SW480 (cell line): ENCODE measurements around the gene DRD4.
"Not testable (repeated sequence)": the region's sequence is repeated elsewhere in the genome, so short reads cannot be mapped to it uniquely, and the experiment has no call there.

Source experiments
- DNase-seq: peaks from one replicate; pipeline ENCODE4 v3.0.0-alpha.2; 2016; ENCODE audit warnings: low spot score

DRD4 gene

DNA sequence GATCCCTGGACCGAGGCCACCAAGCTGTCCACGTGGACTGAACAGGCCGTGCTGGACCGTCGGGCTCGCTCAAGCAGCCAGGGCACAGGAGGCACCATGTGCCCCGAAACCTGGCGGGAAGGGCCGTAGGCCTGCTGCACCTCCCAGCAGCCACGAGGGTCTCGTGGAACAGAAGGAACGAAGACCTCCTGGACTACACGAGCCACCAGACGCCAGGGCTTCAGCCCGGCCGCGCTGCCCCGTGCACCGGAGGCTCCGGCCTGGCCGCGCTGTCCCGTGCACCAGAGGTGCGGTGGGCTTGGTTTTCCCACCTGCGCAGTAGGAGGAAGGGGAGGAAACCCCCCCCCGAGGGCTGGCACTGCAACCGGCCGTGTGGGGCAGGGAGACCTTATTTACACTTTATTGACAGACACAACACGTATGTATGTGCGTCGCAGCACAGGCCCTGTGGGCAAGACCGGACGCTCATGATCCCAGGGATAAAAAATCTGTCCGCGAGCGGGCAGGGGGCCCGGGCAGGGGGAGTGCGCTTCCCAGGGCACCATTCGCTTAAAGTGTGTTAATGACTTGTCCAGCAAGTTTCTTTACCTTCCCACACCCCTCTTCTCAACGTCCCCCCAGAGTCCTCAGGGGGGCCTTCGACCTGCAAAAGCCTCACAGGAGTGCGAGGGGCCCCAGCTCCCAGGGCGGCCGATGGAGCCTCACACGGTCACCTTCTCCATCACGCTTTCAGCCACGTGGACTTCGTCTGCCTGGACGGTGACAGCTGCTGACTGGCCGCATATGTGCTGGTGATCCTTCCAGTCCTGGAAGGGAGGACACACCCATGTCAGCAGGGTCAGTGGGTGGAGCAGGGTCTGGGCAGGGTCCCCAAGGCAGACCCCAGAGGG is 7.0 kb downstream of the DRD4 start:
- DNase-seq: no peak

DNA sequence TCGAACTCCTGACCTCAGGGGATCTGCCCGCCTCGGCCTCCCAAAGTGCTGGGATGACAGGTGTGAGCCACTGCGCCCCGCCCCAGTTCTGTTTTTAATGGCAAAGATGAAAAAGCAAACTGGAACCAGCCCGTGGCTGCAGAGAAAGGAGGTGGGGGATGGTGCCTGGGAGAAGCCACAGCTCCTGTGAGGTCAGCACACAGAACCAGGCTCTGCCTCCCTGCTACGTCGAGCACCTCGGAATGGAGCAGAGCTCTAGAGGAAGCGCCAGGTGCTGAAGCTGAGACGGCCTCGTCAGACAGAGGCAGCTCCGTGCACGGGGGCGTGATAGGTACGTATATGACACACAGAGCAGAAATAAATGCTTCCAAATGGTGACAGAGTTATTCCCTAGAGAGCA is 8.5 kb downstream of the DRD4 start:
- no peak for DNase-seq

- no peak for DNase-seq
These were observed 9.1 kb downstream of the DRD4 start for GRCh38 chr11:646214-646613.

DNA sequence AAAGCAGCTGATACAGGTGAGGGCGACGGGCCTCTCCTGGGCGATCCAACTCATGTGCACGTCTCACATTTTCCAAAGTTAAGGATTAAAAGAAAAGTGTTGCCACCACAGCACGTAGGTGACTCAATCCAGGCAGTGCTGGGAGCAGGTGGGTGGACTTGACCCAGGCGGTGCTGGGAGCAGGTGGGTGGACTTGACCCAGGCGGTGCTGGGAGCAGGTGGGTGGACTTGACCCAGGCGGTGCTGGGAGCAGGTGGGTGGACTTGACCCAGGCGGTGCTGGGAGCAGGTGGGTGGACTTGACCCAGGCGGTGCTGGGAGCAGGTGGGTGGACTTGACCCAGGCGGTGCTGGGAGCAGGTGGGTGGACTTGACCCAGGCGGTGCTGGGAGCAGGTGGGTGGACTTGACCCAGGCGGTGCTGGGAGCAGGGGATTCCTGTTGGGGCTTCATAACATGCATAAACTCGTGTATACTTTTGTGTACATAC is 10.6 kb downstream of the DRD4 start:
- DNase-seq: not testable (repeated sequence)

- DNase-seq: no peak
These were observed 13.4 kb downstream of the DRD4 start for GRCh38 chr11:650482-650881.

GRCh38 chr11:653136-653535 is 16.1 kb downstream of the DRD4 start:
- not testable (repeated sequence) for DNase-seq

GRCh38 chr11:653837-654236 is 16.8 kb downstream of the DRD4 start:
- DNase-seq: no peak

- DNase-seq: not testable (repeated sequence)
These were observed 17.4 kb downstream of the DRD4 start for GRCh38 chr11:654444-654843.

- no peak for DNase-seq
These were observed 18.1 kb downstream of the DRD4 start for GRCh38 chr11:655036-655726.

GRCh38 chr11:656426-656825 is 19.4 kb downstream of the DRD4 start:
- no peak for DNase-seq

GRCh38 chr11:656866-657265 is 19.8 kb downstream of the DRD4 start:
- DNase-seq: no peak

GRCh38 chr11:657691-658126 is 20.6 kb downstream of the DRD4 start:
- no peak for DNase-seq

DNA sequence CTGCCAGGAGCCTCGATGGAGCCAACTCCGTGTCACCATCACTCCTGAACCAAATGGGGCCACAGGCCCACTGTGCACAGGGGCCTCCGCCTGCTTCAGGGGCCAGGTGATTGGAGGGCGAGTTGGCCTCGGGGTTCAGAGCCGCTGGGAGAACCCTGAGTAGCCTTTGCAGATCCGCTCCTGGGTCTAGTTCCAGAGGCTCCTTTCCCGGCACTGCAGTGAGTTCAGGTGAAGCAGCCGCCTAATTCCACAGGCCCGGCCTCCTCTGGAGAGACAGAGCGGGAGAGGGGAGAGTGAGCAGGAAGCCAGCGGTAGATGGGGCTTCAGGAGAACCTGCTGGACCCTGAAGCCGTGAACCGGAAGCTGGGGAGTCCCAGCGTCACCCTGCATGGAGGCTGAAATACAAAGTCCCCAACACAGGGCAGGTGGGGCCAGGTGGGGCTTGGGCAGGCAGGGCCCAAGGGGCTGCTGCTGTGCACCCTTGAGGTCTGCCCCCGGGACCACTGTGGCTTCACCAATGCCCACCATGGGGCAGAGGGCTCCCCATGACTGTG is 22.5 kb downstream of the DRD4 start:
- DNase-seq: no peak

DNA sequence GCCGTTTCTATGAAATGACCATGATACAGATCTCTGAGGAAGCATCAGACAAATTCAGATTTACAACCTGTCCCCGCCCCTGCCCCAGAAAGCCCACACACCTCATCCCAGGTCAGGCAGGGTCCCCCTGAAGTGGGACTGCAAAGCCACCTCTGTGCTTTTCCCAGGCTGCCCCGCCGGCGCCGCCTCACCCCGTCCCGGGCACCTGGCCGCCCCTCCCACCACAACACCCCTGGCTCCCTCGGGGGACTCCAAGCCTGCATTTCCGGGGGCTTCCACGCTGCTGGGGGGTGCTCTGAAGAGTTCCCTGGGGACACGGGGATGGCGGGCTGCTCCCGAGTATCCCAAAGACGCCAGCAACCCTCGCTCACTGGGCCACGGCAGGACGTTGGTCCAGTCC is 23.2 kb downstream of the DRD4 start:
- no peak for DNase-seq

GRCh38 chr11:660681-661444 is 23.8 kb downstream of the DRD4 start:
- DNase-seq: no peak

DNA sequence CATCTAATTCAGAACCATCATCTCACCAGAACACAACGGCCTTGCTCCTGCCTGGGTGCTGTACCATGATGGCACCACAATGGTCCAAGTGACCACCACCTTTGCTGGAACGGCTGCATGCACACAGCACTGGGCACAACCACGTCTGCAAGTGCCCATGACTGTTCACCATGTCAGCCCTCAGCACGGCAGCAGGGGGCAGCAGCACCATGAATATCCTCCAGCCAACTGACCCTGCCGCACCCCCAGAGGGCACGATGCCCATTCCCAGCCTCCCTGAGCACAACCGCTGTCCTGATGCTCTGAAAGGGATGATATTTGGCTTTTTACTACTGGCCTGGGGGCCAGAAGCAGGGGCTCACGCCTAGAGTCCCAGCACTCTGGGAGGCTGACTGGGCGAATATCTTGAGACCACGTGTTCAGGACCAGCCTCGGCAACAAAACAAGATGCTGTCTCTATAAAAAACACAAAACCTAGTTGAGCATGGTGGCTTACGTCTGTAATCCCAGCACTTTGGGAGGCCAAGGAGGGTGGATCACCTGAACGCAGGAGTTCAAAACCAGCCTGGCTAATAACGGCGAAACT is 25.7 kb downstream of the DRD4 start:
- peak; percentile 22 for DNase-seq

- DNase-seq: no peak
These were observed 28.1 kb downstream of the DRD4 start for GRCh38 chr11:665062-665703.

GRCh38 chr11:665704-666281 is 28.7 kb downstream of the DRD4 start:
- DNase-seq: no peak

GRCh38 chr11:673866-674265 is 36.8 kb downstream of the DRD4 start:
- DNase-seq: no peak

DNA sequence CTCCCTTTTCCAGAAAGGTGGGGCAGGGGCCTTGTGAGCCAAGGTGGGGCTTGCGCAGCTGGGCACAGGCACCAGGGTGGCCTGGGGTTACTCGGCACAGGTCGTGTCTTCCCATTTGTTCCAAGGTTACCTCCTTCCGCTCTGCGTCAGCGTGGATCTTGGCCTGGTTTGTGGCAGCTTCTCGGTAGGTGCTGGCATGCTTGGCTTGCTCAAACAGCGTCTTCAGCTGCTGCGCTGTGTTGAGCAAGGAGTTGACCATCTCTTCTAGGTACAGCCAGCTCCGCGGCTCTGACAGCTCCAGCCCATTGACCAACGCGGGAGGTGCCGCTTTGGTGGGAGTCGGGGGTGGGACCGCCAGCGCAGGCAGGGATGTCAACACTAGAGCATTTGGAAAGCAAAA is 37.3 kb downstream of the DRD4 start:
- no peak for DNase-seq

DNA sequence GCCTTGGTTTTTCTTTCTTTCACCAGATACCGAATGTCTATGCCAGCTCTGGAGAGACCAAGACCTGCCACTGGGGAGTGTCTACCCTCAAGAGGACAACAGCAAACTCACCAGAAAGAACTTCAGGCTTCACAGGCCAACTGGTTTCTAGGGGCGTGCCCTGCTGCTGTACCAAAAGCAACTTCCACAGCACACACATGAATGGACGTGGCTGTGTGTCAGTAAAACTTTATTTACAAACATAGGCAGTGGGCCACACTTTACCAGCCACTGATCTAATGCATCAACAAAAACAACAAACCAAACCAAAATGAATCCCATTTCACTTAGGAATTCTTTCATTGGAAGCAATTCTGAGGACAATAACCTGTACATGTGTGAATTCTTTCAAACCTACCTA is 41.2 kb downstream of the DRD4 start:
- DNase-seq: no peak
